NT2/D1 (cell line): ENCODE results near the gene CDH5.
A peak's percentile ranks its signal among the peaks of the same experiment; 100 is the strongest.

ENCODE experiments used
- DNase-seq: peaks from one replicate; pipeline ENCODE4 v3.0.0-alpha.2; 2011; ENCODE audit warnings: low read depth, low spot score
- H3K27me3 ChIP-seq: 2 replicates; pipeline ENCODE4 v1.6.0; 2011; ENCODE audit warnings: mild to moderate bottlenecking; ENCODE audit not compliant: insufficient read length, insufficient read depth
- H3K36me3 ChIP-seq: 2 replicates; pipeline ENCODE4 v1.6.1; 2011; ENCODE audit warnings: mild to moderate bottlenecking, low read length, mixed read lengths; ENCODE audit not compliant: insufficient read depth, insufficient read length
- H3K4me1 ChIP-seq: 2 replicates; pipeline ENCODE4 v1.5.1; 2011; ENCODE audit not compliant: insufficient read depth, insufficient read length
- H3K4me3 ChIP-seq: 2 replicates; pipeline ENCODE4 v1.5.1; 2011; ENCODE audit warnings: low read depth; ENCODE audit not compliant: insufficient read length
- H3K9ac ChIP-seq: 2 replicates; pipeline ENCODE4 v1.6.0; 2011; ENCODE audit warnings: low read depth; ENCODE audit not compliant: insufficient read length
- H3K9me3 ChIP-seq: 2 replicates; pipeline ENCODE4 v1.5.1; 2011; ENCODE audit warnings: mild to moderate bottlenecking, low read length; ENCODE audit not compliant: insufficient read depth
- SUZ12 ChIP-seq: IDR thresholded peaks from 2 replicates; pipeline ENCODE4 v1.6.1; 2011; ENCODE audit not compliant: insufficient read length, insufficient read depth; ENCODE audit errors: extremely low read depth
- YY1 ChIP-seq: IDR thresholded peaks from 2 replicates; pipeline ENCODE4 v1.6.1; 2011; ENCODE audit not compliant: insufficient read length, insufficient read depth
- ZNF274 ChIP-seq: IDR thresholded peaks from 2 replicates; pipeline ENCODE4 v1.6.1; 2011; ENCODE audit warnings: mild to moderate bottlenecking, low read depth, low read length

CDH5 gene

DNA sequence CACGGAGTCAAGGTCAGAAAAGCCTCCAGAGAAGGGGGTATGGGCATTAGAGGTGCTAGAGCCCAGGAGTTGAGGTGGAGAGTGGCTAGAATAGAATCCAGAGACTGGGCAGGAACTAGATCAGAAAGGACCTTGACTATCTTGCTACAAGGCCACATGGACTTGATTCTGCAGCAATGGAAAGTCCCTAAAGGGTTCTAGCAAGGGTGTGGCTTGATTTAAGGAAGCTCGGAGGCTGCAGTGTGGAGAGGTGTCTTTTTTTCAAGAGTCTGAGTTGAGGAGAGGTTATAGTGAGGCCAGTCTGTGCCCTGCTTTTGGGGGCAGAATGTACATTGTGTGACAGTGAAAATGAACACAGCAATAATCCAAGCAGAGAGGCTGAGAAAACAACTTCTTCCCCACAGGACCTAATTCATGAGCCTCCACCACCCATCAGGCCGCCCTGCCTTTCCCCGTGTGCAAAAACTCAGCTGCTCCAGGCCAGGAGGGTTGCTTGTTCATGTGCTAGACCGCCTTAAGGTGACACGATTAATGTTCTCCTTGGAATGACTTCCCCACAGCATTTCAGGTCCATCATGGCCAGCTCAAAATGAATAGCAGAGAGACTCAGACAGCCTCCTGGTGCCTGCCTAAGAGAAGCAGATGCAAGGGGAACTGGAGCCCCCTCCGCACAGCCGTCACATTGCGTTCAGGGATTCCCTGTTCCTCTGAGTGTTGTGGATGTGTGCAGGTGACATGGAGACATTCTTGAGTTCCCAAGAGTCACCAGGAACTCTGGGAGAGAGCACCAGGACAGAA lies 51.9 kb downstream of the CDH5 start:
- Histone ChIP-seq H3K9me3 (no peaks in the 10 kb centered on the region), H3K27me3 (peaks cover 4% of the 10 kb centered on the region), H3K36me3 (no peaks in the 10 kb centered on the region), H3K4me3 (no peak overlapping the region), H3K9ac (no peak overlapping the region), H3K4me1 (no peaks in the 10 kb centered on the region)
- DNase-seq, result no peak
- TF ChIP-seq ZNF274, result no peak

DNA sequence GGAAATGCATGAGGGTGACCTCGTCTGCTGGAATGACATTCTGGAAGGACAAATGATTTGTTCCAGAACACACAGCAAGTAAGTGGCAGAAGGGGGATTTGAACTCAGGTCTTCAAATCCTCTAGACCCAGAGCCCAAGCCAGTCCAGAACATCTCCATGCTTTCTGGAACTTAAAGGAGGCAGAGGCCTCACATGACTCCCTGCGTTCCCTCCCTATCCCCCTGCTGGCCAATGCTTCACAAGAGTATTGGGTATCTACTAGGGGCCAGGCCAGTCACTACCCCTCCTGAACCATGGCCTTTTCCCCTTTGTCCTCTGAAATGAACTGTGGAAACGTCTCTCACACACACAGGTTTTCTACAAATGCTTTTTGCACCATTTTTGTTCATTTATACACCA lies 53.0 kb downstream of the CDH5 start:
- Histone ChIP-seq H3K4me1 (no peaks in the 10 kb centered on the region), H3K9ac (no peak overlapping the region), H3K9me3 (no peaks in the 10 kb centered on the region), H3K4me3 (no peak overlapping the region), H3K36me3 (no peaks in the 10 kb centered on the region), H3K27me3 (peaks cover 15% of the 10 kb centered on the region)
- TF ChIP-seq ZNF274, result no peak
- TF ChIP-seq SUZ12, result no peak
- TF ChIP-seq YY1, result no peak
- DNase-seq, result no peak

GRCh38 chr16:66420396-66420795 lies 53.9 kb downstream of the CDH5 start:
- H3K9me3 ChIP-seq, result no peaks in the 10 kb centered on the region
- H3K4me3 ChIP-seq, result no peak overlapping the region
- no peak for DNase-seq
- H3K4me1 ChIP-seq, result no peaks in the 10 kb centered on the region
- TF ChIP-seq SUZ12, result no peak
- TF ChIP-seq ZNF274, result no peak
- TF ChIP-seq YY1, result no peak
- peaks cover 24% of the 10 kb centered on the region for H3K27me3 ChIP-seq
- H3K36me3 ChIP-seq, result no peaks in the 10 kb centered on the region
- no peak overlapping the region for H3K9ac ChIP-seq

DNA sequence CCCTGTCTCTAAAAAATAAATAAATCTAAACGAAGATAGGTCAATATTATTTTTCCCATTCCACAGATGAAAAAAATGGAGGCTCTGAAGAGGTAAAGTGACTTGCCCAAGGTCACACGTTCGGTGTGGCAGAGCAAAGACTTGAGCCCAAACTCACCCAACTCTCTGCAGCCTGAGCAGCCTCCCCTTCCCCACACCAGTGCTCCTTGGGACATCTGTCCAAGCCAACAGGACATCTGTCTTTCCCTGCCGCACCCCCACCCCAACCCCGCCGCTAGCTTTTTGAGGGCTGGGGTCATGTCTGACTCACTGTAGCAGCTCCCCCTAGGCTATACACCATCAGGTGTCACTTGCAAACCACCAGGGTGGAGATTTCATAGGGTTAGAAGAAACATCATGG lies 55.4 kb downstream of the CDH5 start:
- Histone ChIP-seq H3K4me3 (no peak overlapping the region), H3K9me3 (no peaks in the 10 kb centered on the region), H3K9ac (no peak overlapping the region), H3K36me3 (no peaks in the 10 kb centered on the region), H3K4me1 (peaks cover 6% of the 10 kb centered on the region), H3K27me3 (peaks cover 38% of the 10 kb centered on the region)
- no peak for TF ChIP-seq YY1
- TF ChIP-seq ZNF274, result no peak
- no peak for TF ChIP-seq SUZ12
- DNase-seq, result no peak

DNA sequence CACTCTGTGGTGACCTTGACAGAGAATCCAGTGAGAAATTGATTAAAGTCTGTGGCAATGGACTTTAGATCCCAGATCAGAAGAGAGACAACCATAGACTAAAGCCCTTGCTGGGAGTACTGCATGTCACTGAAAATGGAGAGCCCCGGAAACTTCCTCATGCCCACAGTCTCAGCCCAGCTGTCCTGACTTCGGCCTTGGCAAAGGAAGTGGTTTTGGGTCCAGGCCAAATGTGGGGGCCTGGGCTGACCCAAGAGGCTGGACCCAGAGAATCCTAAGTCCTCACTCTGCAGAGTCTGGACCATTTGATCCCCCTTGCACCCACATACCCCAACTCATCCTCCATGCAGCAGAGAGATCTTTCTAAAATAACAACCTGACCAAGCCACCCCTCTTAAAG lies 55.9 kb downstream of the CDH5 start:
- H3K9me3 ChIP-seq, result no peaks in the 10 kb centered on the region
- H3K27me3 ChIP-seq, result peaks cover 39% of the 10 kb centered on the region
- no peak for TF ChIP-seq YY1
- no peak for TF ChIP-seq SUZ12
- H3K9ac ChIP-seq, result no peak overlapping the region
- H3K4me1 ChIP-seq, result peaks cover 6% of the 10 kb centered on the region
- H3K36me3 ChIP-seq, result no peaks in the 10 kb centered on the region
- H3K4me3 ChIP-seq, result no peak overlapping the region
- no peak for DNase-seq

- H3K36me3 ChIP-seq, result no peaks in the 10 kb centered on the region
- no peak for TF ChIP-seq SUZ12
- no peak for TF ChIP-seq ZNF274
- TF ChIP-seq YY1, result no peak
- peaks cover 9% of the 10 kb centered on the region for H3K4me1 ChIP-seq
- DNase-seq, result no peak
- no peaks in the 10 kb centered on the region for H3K9me3 ChIP-seq
- H3K4me3 ChIP-seq, result no peak overlapping the region
- no peak overlapping the region for H3K9ac ChIP-seq
- peaks cover 47% of the 10 kb centered on the region for H3K27me3 ChIP-seq
Measured at GRCh38 chr16:66423177-66423576, 56.7 kb downstream of the CDH5 start.

- Histone ChIP-seq H3K9me3 (no peaks in the 10 kb centered on the region), H3K27me3 (peaks cover 71% of the 10 kb centered on the region), H3K4me1 (peaks cover 19% of the 10 kb centered on the region), H3K9ac (peak overlapping the region; percentile 17), H3K36me3 (no peaks in the 10 kb centered on the region), H3K4me3 (no peak overlapping the region)
- TF ChIP-seq ZNF274, result no peak
- TF ChIP-seq SUZ12, result no peak
- no peak for TF ChIP-seq YY1
- DNase-seq, result no peak
Measured at GRCh38 chr16:66425651-66426050, 59.2 kb downstream of the CDH5 start.
